Thyroid gland (tissue), 4 donors: Measurements from ENCODE around the gene CELSR2. TPM values are rescaled to one million over a fixed set of nuclear protein-coding genes. Genes with fewer than 3 reads are reported as not detected.

Experiments
- DNase-seq, 2 donors: peaks; one replicate each; pipeline ENCODE4 v3.0.0-alpha.2; 2019
- H3K27ac ChIP-seq, 3 donors: fragments of 200-600 bp; sonication (generic); 1 replicate in 2 of 3; 2 replicates in 1 of 3; pipeline ENCODE4 v1.5.1; 2016 to 2019; ENCODE audit warnings: mild to moderate bottlenecking in 1 of 3, moderate library complexity in 1 of 3
- H3K27me3 ChIP-seq: fragments of 200-600 bp; sonication (generic); one replicate; pipeline ENCODE4 v1.5.1; 2019
- H3K36me3 ChIP-seq, 2 donors: fragments of 200-600 bp; sonication (generic); one replicate each; pipeline ENCODE4 v1.5.1; 2016 to 2019
- H3K4me1 ChIP-seq, 2 donors: fragments of 200-600 bp; sonication (generic); one replicate each; pipeline ENCODE4 v1.5.1; 2017 to 2019
- H3K4me3 ChIP-seq, 3 donors: fragments of 200-600 bp; sonication (generic); replicated peaks in 1 of 3; 1 replicate in 2 of 3; 2 replicates in 1 of 3; pipeline ENCODE4 v1.5.1; 2016; ENCODE audit warnings: mild to moderate bottlenecking in 1 of 3
- H3K9me3 ChIP-seq: fragments of 200-600 bp; sonication (generic); one replicate; pipeline ENCODE4 v1.5.1; 2017
- POLR2A ChIP-seq, 2 donors: fragments of 450-650 bp; IDR thresholded peaks; one replicate each; pipeline ENCODE4 v1.6.1; 2017; ENCODE audit warnings: antibody characterized with exemption in 2 of 2, mild to moderate bottlenecking in 2 of 2, moderate library complexity in 1 of 2
- WGBS, 2 donors: methylation state at CpG; one replicate each; pipeline ENCODE4 v1.1.5; 2017; 5-methylcytosine and 5-hydroxymethylcytosine counted together
- intact Hi-C: fragments of 100-400 bp; cut with DNase I; formaldehyde crosslinking; loops from one replicate; pipeline ENCODE4 v1.15.1; 2023
- total RNA-seq, 4 donors: library from RNA; depleted of rRNA; stranded (reverse); fragments of >200 nt; gene quantifications; one replicate each; pipeline ENCODE4 v1.2.3, GENCODE V29; 2016
- TF ChIP-seq, protein P1 (sequence below), 6 experiments: fragments of 200-600 bp in 3 of 6; fragments of 450-650 bp in 3 of 6; sonication (generic) in 3 of 6; IDR thresholded peaks; one replicate each; pipeline ENCODE4 v1.5.1; 2016 to 2019; ENCODE audit warnings: antibody characterized with exemption in 6 of 6, mild to moderate bottlenecking in 2 of 6, inconsistent platforms in 1 of 6, moderate library complexity in 1 of 6

The CELSR2 gene
- total RNA-seq, 4 donors from 2014 or later: 23.5 to 54.9 (median 47.6) TPM

DNA sequence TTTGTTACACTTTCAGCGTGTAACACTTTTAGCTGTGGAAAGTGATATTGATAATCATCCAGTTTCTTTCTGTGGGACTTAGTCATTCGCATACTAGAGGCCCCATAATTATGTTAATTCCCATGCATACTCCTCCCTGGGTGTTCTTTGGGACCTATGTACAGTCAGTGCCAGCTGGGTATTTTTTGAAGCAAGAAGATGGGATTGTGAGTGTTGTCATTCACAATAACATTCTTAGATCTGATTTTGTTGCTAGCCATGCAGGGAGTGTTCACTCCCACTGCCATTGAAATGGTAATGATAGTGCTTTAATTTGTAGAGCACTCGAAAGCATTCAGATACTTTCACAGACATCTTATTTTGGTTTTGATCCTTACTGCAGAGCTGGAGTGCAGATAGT lies 24.0 kb upstream of the CELSR2 start:
- intact Hi-C loops: no loop called here
- no peaks in the 10 kb centered on the region for H3K27me3 ChIP-seq
- no peak for DNase-seq
- peaks cover 19 to 23% of the 10 kb centered on the region in 2 donors for H3K36me3 ChIP-seq
- no peak overlapping the region for H3K27ac ChIP-seq
- no peaks in the 10 kb centered on the region for H3K9me3 ChIP-seq
- H3K4me1 ChIP-seq: no peaks in the 10 kb centered on the region
- WGBS, 2 donors: 89 to 95% methylated on average over 3 of the region's 3 CpGs
- no peak overlapping the region for H3K4me3 ChIP-seq
- TF ChIP-seq, protein P1, sequence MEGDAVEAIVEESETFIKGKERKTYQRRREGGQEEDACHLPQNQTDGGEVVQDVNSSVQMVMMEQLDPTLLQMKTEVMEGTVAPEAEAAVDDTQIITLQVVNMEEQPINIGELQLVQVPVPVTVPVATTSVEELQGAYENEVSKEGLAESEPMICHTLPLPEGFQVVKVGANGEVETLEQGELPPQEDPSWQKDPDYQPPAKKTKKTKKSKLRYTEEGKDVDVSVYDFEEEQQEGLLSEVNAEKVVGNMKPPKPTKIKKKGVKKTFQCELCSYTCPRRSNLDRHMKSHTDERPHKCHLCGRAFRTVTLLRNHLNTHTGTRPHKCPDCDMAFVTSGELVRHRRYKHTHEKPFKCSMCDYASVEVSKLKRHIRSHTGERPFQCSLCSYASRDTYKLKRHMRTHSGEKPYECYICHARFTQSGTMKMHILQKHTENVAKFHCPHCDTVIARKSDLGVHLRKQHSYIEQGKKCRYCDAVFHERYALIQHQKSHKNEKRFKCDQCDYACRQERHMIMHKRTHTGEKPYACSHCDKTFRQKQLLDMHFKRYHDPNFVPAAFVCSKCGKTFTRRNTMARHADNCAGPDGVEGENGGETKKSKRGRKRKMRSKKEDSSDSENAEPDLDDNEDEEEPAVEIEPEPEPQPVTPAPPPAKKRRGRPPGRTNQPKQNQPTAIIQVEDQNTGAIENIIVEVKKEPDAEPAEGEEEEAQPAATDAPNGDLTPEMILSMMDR (IDR thresholded peaks at IDR 0.05): no peak
- TF ChIP-seq POLR2A (IDR thresholded peaks at IDR 0.05): no peak

DNA sequence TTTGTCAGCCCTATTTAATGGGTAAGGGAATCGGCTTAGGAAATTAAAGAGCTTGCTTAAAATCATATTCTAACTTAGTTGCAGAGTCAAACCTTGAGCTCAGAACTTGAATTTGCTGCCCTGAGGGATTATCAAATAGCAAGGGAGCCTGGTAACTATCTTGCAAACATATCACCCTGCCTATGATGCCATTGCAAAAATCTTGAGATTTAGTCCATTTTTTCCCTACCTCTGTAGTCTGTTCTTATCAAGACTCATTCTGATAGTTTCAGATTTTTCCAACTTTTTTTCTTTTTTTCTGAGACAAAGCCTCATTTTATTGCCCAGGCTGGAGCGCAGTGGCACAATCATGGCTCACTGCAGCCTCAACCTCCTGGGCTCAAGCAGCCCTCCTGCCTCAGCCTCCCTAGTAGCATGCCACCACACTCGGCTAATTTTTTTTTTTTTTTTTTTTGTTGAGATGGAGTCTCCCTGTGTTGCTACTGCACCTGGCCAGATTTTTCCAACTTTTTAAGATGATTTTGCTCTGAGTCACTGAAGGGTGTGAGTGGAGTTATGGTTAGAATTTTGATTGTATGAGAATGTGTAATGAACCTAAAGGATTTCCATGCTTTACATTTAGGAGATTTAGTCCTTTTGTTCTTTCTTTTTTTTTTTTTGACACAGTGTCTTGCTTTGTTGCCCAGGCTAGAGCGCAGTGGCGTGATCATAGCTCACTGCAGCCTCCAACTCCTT lies 23.5 kb upstream of the CELSR2 start:
- TF ChIP-seq, protein P1 (IDR thresholded peaks at IDR 0.05): no peak
- WGBS, 2 donors: 97% methylated on average over 5 of the region's 5 CpGs

DNA sequence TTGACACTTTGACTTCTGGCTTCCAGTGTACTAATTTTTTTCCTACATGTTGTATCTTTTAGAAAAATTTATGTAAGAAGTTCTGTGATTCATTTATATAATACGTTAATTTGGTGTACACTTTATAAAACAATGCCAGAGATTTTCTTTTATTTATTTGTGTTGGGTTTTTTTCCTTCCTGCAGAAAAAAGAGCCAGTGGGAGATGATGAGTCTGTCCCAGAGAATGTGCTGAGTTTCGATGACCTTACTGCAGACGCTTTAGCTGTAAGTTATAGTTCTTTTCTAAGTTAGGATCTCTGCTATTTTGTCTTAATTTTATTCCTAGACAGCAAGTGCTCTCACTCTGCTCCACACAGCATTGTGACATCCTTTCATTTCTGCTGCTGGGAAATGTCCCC lies 21.2 kb upstream of the CELSR2 start:
- TF ChIP-seq, protein P1 (IDR thresholded peaks at IDR 0.05): no peak
- WGBS, 2 donors: 90 to 93% methylated on average over 3 of the region's 3 CpGs
- Histone ChIP-seq H3K27me3 (no peaks in the 10 kb centered on the region), H3K9me3 (no peaks in the 10 kb centered on the region), H3K27ac (no peak overlapping the region), H3K4me1 (no peaks in the 10 kb centered on the region), H3K4me3 (no peak overlapping the region), H3K36me3 (peaks cover 45 to 51% of the 10 kb centered on the region in 2 donors)
- DNase-seq: no peak
- intact Hi-C loops: no loop called here

More for the DNA sequence above, 23.5 kb upstream of the CELSR2 start:
- Histone ChIP-seq H3K4me3 (no peak overlapping the region), H3K27me3 (no peaks in the 10 kb centered on the region), H3K27ac (no peak overlapping the region), H3K36me3 (peaks cover 25 to 29% of the 10 kb centered on the region in 2 donors), H3K4me1 (no peaks in the 10 kb centered on the region), H3K9me3 (no peaks in the 10 kb centered on the region)
- intact Hi-C loops: no loop called here
- DNase-seq: no peak

DNA sequence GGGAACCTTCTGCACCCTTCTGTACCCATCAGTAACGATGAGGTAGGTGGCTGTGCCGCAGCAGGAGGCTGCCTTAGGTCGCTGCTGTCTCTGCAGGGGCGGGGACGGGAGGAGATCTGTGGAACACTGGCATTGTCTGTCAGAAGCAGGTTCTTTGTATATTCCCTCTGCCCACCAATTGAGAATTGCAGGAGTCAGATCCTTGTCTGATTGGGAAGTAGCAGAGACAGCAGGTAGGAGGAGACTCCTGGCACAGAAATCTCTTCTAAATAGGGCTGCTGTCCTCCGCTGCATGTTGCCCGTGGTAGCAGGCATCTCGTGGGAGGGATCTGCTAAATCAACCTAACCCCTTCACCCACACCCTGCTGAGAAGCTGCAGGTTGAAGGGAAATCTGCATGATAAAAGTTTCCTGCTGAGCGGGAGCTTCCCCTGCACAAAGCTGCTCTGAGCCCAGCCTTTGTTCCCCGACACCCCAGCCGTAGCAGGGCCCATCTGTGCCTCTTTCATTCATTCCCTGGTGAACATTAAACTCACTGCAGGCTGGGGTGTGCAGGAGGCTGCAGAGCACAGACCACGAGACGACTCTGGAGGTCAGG lies 19.7 kb upstream of the CELSR2 start:
- Histone ChIP-seq H3K4me1 (no peaks in the 10 kb centered on the region), H3K9me3 (no peaks in the 10 kb centered on the region), H3K4me3 (no peak overlapping the region), H3K27me3 (no peaks in the 10 kb centered on the region), H3K36me3 (peaks cover 53 to 61% of the 10 kb centered on the region in 2 donors), H3K27ac (no peak overlapping the region)
- no peak for DNase-seq
- TF ChIP-seq, protein P1 (IDR thresholded peaks at IDR 0.05): no peak
- no peak for TF ChIP-seq POLR2A (IDR thresholded peaks at IDR 0.05)
- 76 to 82% methylated on average over 13 of the region's 13 CpGs for WGBS, 2 donors
- intact Hi-C loops: no loop called here

DNA sequence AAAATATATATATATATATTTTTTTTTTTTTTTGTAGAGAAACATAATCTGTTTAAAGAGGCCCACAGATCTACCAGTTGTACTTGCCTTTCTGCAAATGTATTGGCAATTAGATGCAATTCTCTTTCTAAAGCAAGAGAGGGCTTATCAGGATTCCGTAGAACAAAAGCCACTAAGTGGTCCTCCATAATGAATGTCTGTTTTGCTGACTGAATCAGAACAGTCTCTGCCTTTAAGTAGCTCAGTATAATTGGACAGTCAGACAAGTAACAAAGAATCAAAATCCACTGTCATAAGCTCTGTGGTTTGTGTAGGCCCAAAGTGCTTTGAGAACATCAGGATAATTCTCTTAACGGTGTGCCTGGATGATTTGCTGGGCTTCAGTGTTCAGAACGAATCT lies 18.3 kb upstream of the CELSR2 start:
- H3K4me1 ChIP-seq: no peaks in the 10 kb centered on the region
- no peak overlapping the region for H3K27ac ChIP-seq
- no peaks in the 10 kb centered on the region for H3K9me3 ChIP-seq
- no peak for DNase-seq
- no peaks in the 10 kb centered on the region for H3K27me3 ChIP-seq
- no peak overlapping the region for H3K4me3 ChIP-seq
- WGBS, 2 donors: 86 to 90% methylated on average over 3 of the region's 3 CpGs
- no peak for TF ChIP-seq POLR2A (IDR thresholded peaks at IDR 0.05)
- TF ChIP-seq, protein P1 (IDR thresholded peaks at IDR 0.05): no peak
- intact Hi-C loops: no loop called here
- H3K36me3 ChIP-seq: peaks cover 67 to 74% of the 10 kb centered on the region in 2 donors
